H1 (cell line): Measurements from ENCODE around the gene ST3GAL3. TPM values are rescaled to one million over a fixed set of nuclear protein-coding genes. Genes with fewer than 3 reads are reported as not detected.

Experiments used
- FOSL1 ChIP-seq: IDR thresholded peaks from 2 replicates; pipeline ENCODE4 v1.6.1; 2011; ENCODE audit warnings: mild to moderate bottlenecking, low read depth, low read length, moderate library complexity; ENCODE audit not compliant: insufficient read depth
- HDAC2 ChIP-seq, 2 experiments: fragments of 300-600 bp in 1 of 2; sonication (generic) in 1 of 2; IDR thresholded peaks; 2 replicates each; pipeline ENCODE4 v1.6.1; 2011 to 2012; ENCODE audit warnings: low read depth in 2 of 2, low read length in 2 of 2, mild to moderate bottlenecking in 2 of 2, moderate library complexity in 2 of 2, borderline replicate concordance in 1 of 2, inconsistent platforms in 1 of 2
- polyA plus RNA-seq, 7 experiments: library from polyadenylated mRNA; depleted of rRNA in 3 of 7; stranded (reverse) in 5 of 7; unstranded in 2 of 7; fragments of >200 nt in 5 of 7; fragments of 200-250 nt in 2 of 7; gene quantifications; 1 replicate in 5 of 7; 2 replicates in 1 of 7; 4 replicates in 1 of 7; pipeline versions ENCODE4 v1.2.1 to v1.2.3, GENCODE V29; 2011 to 2013; ENCODE audit warnings: missing spikeins in 2 of 7, mixed read lengths in 2 of 7
- total RNA-seq: library from RNA; stranded (reverse); fragmentation: NEBNext Ultra II Directional; extraction: Animal tissue kit (Norgen Biotek cat#: 25700); gene quantifications from 2 replicates; pipeline ENCODE4 v1.2.1, GENCODE V29; 2021
- TF ChIP-seq, protein P1 (sequence below): IDR thresholded peaks from 2 replicates; pipeline ENCODE4 v1.6.1; 2011; ENCODE audit warnings: low read length, improper control_type of control experiment

Gene ST3GAL3
- total and polyA plus RNA-seq, 2 of the 8 experiments (the other 6 are each of a cell fraction or from before 2014, with no cell fraction given) = 6.8 to 7.0 TPM

- TF ChIP-seq FOSL1 = no peak
- TF ChIP-seq HDAC2 (IDR thresholded peaks at IDR 0.05; ENCODE audit: borderline replicate concordance in 1 of 2, low read depth in 2 of 2, low read length in 2 of 2) = no peak
- TF ChIP-seq, protein P1, sequence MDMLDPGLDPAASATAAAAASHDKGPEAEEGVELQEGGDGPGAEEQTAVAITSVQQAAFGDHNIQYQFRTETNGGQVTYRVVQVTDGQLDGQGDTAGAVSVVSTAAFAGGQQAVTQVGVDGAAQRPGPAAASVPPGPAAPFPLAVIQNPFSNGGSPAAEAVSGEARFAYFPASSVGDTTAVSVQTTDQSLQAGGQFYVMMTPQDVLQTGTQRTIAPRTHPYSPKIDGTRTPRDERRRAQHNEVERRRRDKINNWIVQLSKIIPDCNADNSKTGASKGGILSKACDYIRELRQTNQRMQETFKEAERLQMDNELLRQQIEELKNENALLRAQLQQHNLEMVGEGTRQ = no peak
These were observed 124.9 kb downstream of the ST3GAL3 start (continued) for GRCh38 chr1:43832255-43832654.
